Mucosa of rectum (tissue), 2 donors: ENCODE measurements around the gene DHRSX.

ENCODE experiments used
- H3K27ac ChIP-seq, 2 donors: one replicate each; pipeline ENCODE4 v1.7.0; 2013; ENCODE audit warnings: inconsistent platforms in 2 of 2, low read depth in 2 of 2, low read length in 2 of 2
- H3K27me3 ChIP-seq, 2 donors: one replicate each; pipeline ENCODE4 v1.7.0; 2013; ENCODE audit warnings: low read length in 2 of 2; ENCODE audit not compliant: control insufficient read depth in 2 of 2, insufficient read depth in 2 of 2
- H3K36me3 ChIP-seq, 2 donors: one replicate each; pipeline ENCODE4 v1.7.0; 2013; ENCODE audit warnings: low read length in 2 of 2; ENCODE audit not compliant: control insufficient read depth in 2 of 2, insufficient read depth in 2 of 2
- H3K4me1 ChIP-seq, 2 donors: one replicate each; pipeline ENCODE4 v1.7.0; 2013; ENCODE audit warnings: low read length in 2 of 2, mild to moderate bottlenecking in 1 of 2; ENCODE audit not compliant: control insufficient read depth in 2 of 2, insufficient read depth in 2 of 2
- H3K4me3 ChIP-seq, 2 donors: one replicate each; pipeline ENCODE4 v1.7.0; 2013; ENCODE audit warnings: low read length in 2 of 2
- H3K9ac ChIP-seq, 2 donors: one replicate each; pipeline ENCODE4 v1.7.0; 2013; ENCODE audit warnings: low read length in 2 of 2, low read depth in 1 of 2, mild to moderate bottlenecking in 1 of 2
- H3K9me3 ChIP-seq, 2 donors: one replicate each; pipeline ENCODE4 v1.7.0; 2013; ENCODE audit warnings: low read length in 2 of 2; ENCODE audit not compliant: control insufficient read depth in 2 of 2
- donor health status: healthy.
- donor health status: Normal muscosa, but diverticular disease.

The DHRSX gene

DNA sequence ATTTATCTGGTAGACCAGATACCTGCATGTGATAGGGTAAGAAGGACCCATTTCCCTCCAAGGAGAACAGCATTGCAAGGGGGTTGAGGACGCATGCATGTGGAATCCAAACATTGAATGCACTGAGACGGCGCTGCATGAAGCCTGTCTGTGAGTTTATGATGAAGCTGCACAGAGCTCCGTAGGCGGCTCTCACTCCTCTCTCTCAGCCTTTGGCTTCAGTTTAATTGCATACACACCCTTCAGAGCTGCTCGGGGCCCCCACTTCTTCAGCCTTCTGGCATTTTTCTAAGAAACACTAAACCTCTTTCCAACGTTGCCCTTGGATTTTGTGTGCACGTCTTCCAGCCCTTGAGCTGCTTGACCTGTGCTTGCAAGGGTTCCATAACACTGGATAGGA, 176.6 kb downstream of the DHRSX start:
- Histone ChIP-seq H3K4me1 (no peaks in the 10 kb centered on the region), H3K36me3 (no peaks in the 10 kb centered on the region), H3K27ac (no peak overlapping the region), H3K9me3 (no peaks in the 10 kb centered on the region), H3K9ac (no peak overlapping the region), H3K4me3 (no peak overlapping the region), H3K27me3 (no peaks in the 10 kb centered on the region)

DNA sequence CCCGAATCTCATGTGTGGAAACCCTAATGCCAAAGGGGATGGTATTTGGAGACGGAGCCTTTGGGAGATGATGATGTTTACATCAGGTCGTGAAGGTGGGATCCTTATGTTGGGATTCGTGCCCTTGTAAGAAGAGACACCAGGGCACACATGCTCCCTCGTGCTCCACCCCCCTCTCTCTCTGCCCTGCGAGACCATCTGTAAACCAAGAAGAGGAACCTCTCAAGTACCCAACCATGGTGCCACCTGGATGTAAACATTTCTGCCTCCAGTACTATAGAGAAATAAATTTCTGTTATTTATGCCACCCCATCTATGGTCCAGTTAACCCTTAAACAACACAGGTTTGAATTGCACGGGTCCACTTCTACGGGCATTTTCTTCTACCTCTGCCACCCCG, 179.4 kb downstream of the DHRSX start:
- H3K27me3 ChIP-seq, result no peaks in the 10 kb centered on the region
- no peaks in the 10 kb centered on the region for H3K36me3 ChIP-seq
- H3K4me3 ChIP-seq, result no peak overlapping the region
- H3K4me1 ChIP-seq, result no peaks in the 10 kb centered on the region
- no peaks in the 10 kb centered on the region for H3K9me3 ChIP-seq
- H3K9ac ChIP-seq, result no peak overlapping the region
- no peak overlapping the region for H3K27ac ChIP-seq

DNA sequence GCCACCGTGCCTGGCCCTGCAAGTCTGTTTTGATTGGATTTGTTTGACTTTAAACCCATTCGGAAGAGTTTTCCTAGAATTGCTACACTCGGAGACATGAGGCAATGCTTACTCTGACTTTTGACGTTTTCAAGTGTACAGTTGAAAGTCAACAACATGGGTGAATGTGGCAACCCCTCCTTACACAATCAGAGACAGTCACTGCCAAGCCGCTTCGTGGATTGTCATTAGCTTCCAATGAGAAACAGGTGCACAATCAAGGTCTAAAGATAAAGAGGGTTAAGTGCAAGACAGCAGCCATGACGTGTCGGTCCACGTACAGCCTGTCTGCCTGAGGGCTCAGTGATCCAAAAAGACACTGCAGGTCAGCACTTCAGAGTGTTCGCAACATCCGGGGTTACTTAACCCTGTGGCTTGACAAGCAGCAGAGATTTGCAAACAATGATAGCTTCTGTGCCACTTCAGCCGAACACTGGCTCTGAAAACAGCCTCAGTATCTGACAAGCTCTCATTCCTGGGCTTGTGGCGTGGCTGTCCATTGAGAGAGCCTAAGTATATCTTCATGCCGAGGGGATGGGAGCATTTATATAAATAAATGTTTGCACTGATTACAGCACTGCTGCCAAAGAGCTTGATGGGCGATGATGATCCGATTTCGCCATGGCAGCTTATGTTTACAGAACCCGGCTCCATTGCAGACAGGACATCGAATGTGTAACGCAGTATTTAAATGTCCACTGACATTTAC, 180.0 kb downstream of the DHRSX start:
- H3K27me3 ChIP-seq, result no peaks in the 10 kb centered on the region
- H3K27ac ChIP-seq, result no peak overlapping the region
- H3K4me1 ChIP-seq, result no peaks in the 10 kb centered on the region
- no peaks in the 10 kb centered on the region for H3K9me3 ChIP-seq
- no peak overlapping the region for H3K9ac ChIP-seq
- H3K36me3 ChIP-seq, result no peaks in the 10 kb centered on the region
- no peak overlapping the region for H3K4me3 ChIP-seq

DNA sequence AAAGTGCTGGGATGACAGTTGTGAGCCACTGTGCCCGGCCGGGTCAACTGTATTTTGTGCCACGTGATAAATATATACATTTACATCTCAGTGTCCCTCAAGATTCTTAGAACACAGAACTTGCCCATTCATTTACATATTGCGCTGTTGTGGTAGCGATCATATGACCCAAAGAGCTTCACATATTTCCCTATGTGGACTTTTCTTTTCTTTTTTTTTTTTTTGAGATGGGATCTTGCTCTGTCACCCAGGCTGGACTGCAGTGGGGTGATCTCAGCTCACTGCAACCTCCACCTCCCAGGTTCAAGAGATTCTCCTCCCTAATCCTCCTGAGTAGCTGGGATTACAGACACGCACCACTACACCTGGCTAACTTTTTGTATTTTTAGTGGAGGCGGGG, 180.7 kb downstream of the DHRSX start:
- no peak overlapping the region for H3K27ac ChIP-seq
- H3K36me3 ChIP-seq, result peaks cover 0 to 2% of the 10 kb centered on the region in 2 donors
- no peaks in the 10 kb centered on the region for H3K4me1 ChIP-seq
- H3K27me3 ChIP-seq, result no peaks in the 10 kb centered on the region
- no peak overlapping the region for H3K9ac ChIP-seq
- H3K4me3 ChIP-seq, result no peak overlapping the region
- no peaks in the 10 kb centered on the region for H3K9me3 ChIP-seq

DNA sequence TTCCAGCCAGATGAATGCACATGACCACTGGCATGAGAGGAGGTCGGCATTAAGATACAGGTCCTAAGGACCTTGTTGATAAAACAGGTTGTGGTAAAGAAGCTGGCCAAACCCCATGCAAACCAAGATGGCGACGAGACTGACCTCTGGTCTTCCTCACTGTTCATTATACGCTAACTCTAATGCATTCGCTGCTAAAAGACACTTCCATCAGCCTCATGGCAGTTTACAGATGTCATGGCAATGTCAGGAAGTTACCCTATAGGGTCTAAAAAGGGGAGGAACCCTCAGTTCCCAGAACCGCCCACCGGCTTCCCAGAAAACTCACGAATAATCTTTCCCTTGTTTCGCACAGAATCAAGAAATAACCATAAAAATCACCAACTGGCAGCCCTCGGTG, 182.4 kb downstream of the DHRSX start:
- Histone ChIP-seq H3K36me3 (peaks cover 0 to 2% of the 10 kb centered on the region in 2 donors), H3K4me3 (no peak overlapping the region), H3K27me3 (no peaks in the 10 kb centered on the region), H3K4me1 (no peaks in the 10 kb centered on the region), H3K9ac (no peak overlapping the region), H3K27ac (no peak overlapping the region), H3K9me3 (no peaks in the 10 kb centered on the region)

DNA sequence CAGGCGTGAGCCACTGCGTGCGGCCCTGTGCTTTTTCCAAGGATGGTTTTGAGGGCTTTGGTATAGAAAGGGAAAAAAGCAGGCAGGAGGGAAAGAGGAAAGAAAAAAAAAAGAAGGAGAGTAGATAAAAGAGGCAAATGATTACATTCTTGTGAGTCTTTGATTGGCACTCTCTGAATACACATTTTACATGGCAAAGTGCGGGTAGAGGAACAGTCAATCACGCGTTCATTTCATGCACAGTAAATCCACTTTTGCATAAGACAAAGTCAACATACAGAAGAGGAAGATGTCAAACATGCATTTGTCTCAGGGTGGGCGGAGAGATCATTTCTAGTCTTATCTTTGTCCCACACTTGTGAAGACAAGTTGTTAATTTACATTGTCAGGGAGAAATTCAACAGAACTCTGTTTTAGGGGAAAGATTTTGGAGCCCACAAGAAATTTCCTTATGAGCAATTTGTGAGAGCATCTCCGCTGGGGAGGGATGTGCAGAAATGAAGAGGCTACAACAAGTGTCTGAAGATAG, 183.2 kb downstream of the DHRSX start:
- Histone ChIP-seq H3K27ac (no peak overlapping the region), H3K9me3 (no peaks in the 10 kb centered on the region), H3K27me3 (no peaks in the 10 kb centered on the region), H3K36me3 (peaks cover 0 to 2% of the 10 kb centered on the region in 2 donors), H3K9ac (no peak overlapping the region), H3K4me1 (no peaks in the 10 kb centered on the region), H3K4me3 (no peak overlapping the region)

DNA sequence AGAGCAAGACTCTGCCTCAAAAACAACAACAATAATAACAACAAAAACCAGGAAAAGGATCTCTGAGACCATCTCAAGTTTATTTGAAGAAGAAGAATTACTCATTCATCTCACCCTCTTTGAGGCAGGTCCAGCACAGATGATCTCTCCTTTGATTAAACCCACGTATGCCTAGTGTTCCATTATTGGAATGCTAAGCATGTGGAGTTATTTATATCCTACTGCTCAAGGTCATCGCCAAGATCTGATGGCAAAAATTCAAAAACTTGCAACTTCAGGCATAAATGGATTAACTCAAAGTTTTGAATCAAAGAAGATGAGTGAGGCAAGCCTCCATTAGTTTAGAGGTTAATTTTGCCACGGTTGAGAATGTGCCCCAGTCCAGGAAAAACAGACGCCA, 184.2 kb downstream of the DHRSX start:
- Histone ChIP-seq H3K4me1 (no peaks in the 10 kb centered on the region), H3K36me3 (peaks cover 0 to 2% of the 10 kb centered on the region in 2 donors), H3K9ac (no peak overlapping the region), H3K4me3 (no peak overlapping the region), H3K9me3 (no peaks in the 10 kb centered on the region), H3K27ac (no peak overlapping the region), H3K27me3 (no peaks in the 10 kb centered on the region)

DNA sequence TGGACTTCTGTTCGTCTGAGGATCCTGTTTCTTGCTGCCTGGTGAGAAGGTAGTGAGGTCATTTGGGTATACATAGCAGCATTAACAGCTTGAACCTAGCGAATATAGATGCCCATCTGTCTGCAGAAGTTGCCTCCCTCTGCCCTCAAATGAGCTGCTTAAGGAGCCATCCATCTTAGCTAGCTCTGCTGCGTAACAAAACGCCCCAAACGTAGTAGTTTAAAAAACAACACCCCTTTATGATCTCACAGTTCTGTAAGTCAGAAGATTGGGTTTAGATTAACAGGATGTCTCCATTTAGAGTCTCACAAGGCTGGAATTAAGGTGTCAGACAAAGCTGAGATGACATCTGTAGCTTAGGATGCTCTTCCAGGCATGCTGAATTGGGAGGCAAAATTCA, 185.3 kb downstream of the DHRSX start:
- Histone ChIP-seq H3K27ac (no peak overlapping the region), H3K27me3 (no peaks in the 10 kb centered on the region), H3K4me1 (no peaks in the 10 kb centered on the region), H3K36me3 (peaks cover 0 to 2% of the 10 kb centered on the region in 2 donors), H3K9ac (no peak overlapping the region), H3K4me3 (no peak overlapping the region), H3K9me3 (no peaks in the 10 kb centered on the region)

DNA sequence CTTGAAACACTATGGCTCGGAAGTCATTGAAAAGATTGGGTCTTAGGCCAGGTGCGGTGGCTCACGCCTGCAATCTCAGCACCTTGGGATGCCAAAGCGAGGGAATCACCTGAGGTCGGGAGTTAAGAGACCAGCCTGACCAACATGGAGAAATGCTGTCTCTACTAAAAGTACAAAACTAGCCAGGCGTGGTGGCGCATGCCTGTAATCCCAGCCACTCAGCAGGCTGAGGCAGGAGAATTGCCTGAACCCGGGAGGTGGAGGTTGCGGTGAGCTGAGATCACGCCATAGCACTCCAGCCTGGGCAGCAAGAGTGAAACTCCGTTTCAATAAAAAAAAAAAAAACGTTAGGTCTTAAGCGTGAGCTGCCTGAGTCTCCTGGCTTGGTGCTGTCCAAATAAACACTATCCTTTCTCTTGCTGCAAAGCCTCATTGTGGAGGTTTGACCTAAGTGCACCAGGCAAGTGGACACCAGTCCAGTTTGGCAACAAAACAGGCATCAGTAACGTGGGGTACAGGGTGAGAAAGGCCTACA, 185.9 kb downstream of the DHRSX start:
- Histone ChIP-seq H3K27me3 (no peaks in the 10 kb centered on the region), H3K4me3 (no peak overlapping the region), H3K9me3 (no peaks in the 10 kb centered on the region), H3K36me3 (peaks cover 0 to 2% of the 10 kb centered on the region in 2 donors), H3K9ac (no peak overlapping the region), H3K4me1 (no peaks in the 10 kb centered on the region), H3K27ac (no peak overlapping the region)

DNA sequence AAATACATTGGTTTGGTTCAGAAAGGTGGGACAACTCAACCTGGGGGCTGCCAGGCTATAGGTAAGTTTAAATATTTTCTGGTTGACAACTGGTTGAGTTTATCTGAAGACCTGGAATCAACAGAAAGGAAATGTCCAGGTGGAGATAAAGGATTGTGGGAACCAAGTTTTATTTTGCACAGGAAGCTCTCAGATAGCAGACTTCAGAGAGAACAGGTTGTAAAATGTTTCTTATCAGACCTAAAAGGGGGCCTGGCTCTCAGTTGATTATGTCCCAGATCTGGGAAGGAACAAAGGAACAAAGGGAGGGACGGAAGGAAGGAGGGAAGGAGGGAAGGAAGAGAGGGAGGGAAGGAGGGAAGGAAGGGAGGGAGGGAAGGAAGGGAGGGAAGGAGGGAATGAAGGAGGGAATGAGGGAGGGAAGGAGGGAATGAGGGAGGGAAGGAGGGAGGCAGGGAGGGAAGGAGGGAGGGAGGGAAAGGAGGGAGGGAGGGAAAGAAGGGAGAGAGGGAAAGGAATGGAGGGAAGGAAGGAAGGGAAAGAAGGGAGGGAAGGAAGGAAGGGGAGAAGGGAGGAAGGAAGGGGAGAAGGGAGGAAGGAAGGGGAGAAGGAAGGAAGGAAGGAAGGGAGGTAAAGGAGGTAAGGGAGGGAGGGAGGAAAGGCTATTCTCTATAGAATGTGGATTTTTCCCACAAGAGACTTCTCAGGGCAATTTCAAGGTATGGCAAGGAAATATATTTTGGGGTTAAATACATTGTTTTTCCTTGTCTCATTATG, 186.7 kb downstream of the DHRSX start:
- Histone ChIP-seq H3K36me3 (peaks cover 0 to 2% of the 10 kb centered on the region in 2 donors), H3K9me3 (no peaks in the 10 kb centered on the region), H3K4me1 (no peaks in the 10 kb centered on the region), H3K27me3 (no peaks in the 10 kb centered on the region), H3K4me3 (no peak overlapping the region), H3K27ac (no peak overlapping the region), H3K9ac (no peak overlapping the region)
